Femur (tissue), 1 donor: ENCODE measurements around the gene ASPA.

Experiments used
- DNase-seq: peaks from one replicate; pipeline ENCODE4 v3.0.0-alpha.2; 2017

ASPA gene

GRCh38 chr17:3535253-3535995, 59.6 kb downstream of the ASPA start:
- DNase-seq = peak; percentile 86

- DNase-seq = no peak
These were observed 60.9 kb downstream of the ASPA start for GRCh38 chr17:3536716-3537115.

- DNase-seq = no peak
These were observed 64.2 kb downstream of the ASPA start for GRCh38 chr17:3539881-3540540.

- DNase-seq = no peak
These were observed 66.8 kb downstream of the ASPA start for GRCh38 chr17:3542410-3543088.

GRCh38 chr17:3543453-3543852, 67.7 kb downstream of the ASPA start:
- no peak for DNase-seq

- no peak for DNase-seq
These were observed 68.6 kb downstream of the ASPA start for GRCh38 chr17:3544365-3544764.

- no peak for DNase-seq
These were observed 69.4 kb downstream of the ASPA start for GRCh38 chr17:3545151-3545550.

- DNase-seq = no peak
These were observed 70.7 kb downstream of the ASPA start for GRCh38 chr17:3546521-3546920.

- DNase-seq = no peak
These were observed 71.2 kb downstream of the ASPA start for GRCh38 chr17:3546997-3547396.

GRCh38 chr17:3547628-3548027, 71.8 kb downstream of the ASPA start:
- no peak for DNase-seq

- no peak for DNase-seq
These were observed 73.9 kb downstream of the ASPA start for GRCh38 chr17:3549610-3550162.

GRCh38 chr17:3551189-3551588, 75.4 kb downstream of the ASPA start:
- DNase-seq = no peak

- no peak for DNase-seq
These were observed 77.1 kb downstream of the ASPA start for GRCh38 chr17:3552916-3553315.
